Central memory CD4-positive, alpha-beta T cell (primary cell): Measurements from ENCODE around the gene DENND5A.
"Not testable (repeated sequence)": the region's sequence is repeated elsewhere in the genome, so short reads cannot be mapped to it uniquely, and the experiment has no call there.

Experiments
- DNase-seq: peaks from one replicate; pipeline ENCODE4 v3.0.0; 2022

Gene DENND5A

GRCh38 chr11:9264316-9265210 is 587 bp downstream of the DENND5A start:
- peak; percentile 19 for DNase-seq

- DNase-seq = peak; percentile 50
Observed at GRCh38 chr11:9263840-9264315, 1.3 kb downstream of the DENND5A start.

- peak; percentile 15 for DNase-seq
Observed at GRCh38 chr11:9260838-9261146, 4.4 kb downstream of the DENND5A start.

GRCh38 chr11:9259981-9260837 is 4.9 kb downstream of the DENND5A start:
- no peak for DNase-seq

- not testable (repeated sequence) for DNase-seq
Observed at GRCh38 chr11:9258279-9258678, 6.9 kb downstream of the DENND5A start.

- DNase-seq = no peak
Observed at GRCh38 chr11:9254416-9254815, 10.7 kb downstream of the DENND5A start.

GRCh38 chr11:9253086-9253485 is 12.1 kb downstream of the DENND5A start:
- DNase-seq = no peak

- no peak for DNase-seq
Observed at GRCh38 chr11:9251311-9251710, 13.8 kb downstream of the DENND5A start.

- peak; percentile 62 for DNase-seq
Observed at GRCh38 chr11:9250139-9250582, 15.0 kb downstream of the DENND5A start.

- no peak for DNase-seq
Observed at GRCh38 chr11:9249252-9249651, 15.9 kb downstream of the DENND5A start.

- no peak for DNase-seq
Observed at GRCh38 chr11:9247863-9248262, 17.3 kb downstream of the DENND5A start.

- DNase-seq = not testable (repeated sequence)
Observed at GRCh38 chr11:9236242-9236641, 28.9 kb downstream of the DENND5A start.

- no peak for DNase-seq
Observed at GRCh38 chr11:9232482-9232881, 32.7 kb downstream of the DENND5A start.

GRCh38 chr11:9231848-9232177 is 33.3 kb downstream of the DENND5A start:
- DNase-seq = peak; percentile 18

- DNase-seq = no peak
Observed at GRCh38 chr11:9230296-9230695, 34.9 kb downstream of the DENND5A start.

- DNase-seq = no peak
Observed at GRCh38 chr11:9228091-9228490, 37.1 kb downstream of the DENND5A start.

GRCh38 chr11:9225748-9226298 is 39.3 kb downstream of the DENND5A start:
- DNase-seq = no peak

- DNase-seq = no peak
Observed at GRCh38 chr11:9222654-9223053, 42.5 kb downstream of the DENND5A start.

GRCh38 chr11:9220853-9221252 is 44.3 kb downstream of the DENND5A start:
- not testable (repeated sequence) for DNase-seq

GRCh38 chr11:9219572-9219971 is 45.6 kb downstream of the DENND5A start:
- no peak for DNase-seq

- DNase-seq = no peak
Observed at GRCh38 chr11:9219115-9219514, 46.0 kb downstream of the DENND5A start.

GRCh38 chr11:9214765-9215164 is 50.4 kb downstream of the DENND5A start:
- DNase-seq = no peak

GRCh38 chr11:9211322-9211721 is 53.8 kb downstream of the DENND5A start:
- no peak for DNase-seq
